CD4-positive, alpha-beta memory T cell (primary cell): ENCODE measurements around the gene IFIH1. TPM values are rescaled to one million over a fixed set of nuclear protein-coding genes. Genes with fewer than 3 reads are reported as not detected.

ENCODE experiments used
- CTCF ChIA-PET: fragments of 350-600 bp; sonication (Branson Sonifier 250); formaldehyde crosslinking; loops from one replicate; lab custom pipeline; 2021; ENCODE audit warnings: inconsistent platforms; ENCODE audit not compliant: partially characterized antibody; lab: Charles Lee
- POLR2A ChIA-PET: fragments of 350-600 bp; sonication (Branson Sonifier 250); formaldehyde crosslinking; loops from one replicate; lab custom pipeline; 2021; ENCODE audit not compliant: partially characterized antibody; lab: Charles Lee
- DNase-seq, 5 donors: peaks; one replicate each; pipeline versions ENCODE4 v3.0.0 to v3.0.0-alpha.2; 2020 to 2022; ENCODE audit warnings: mixed read lengths in 1 of 5
- H3K27ac ChIP-seq: one replicate; pipeline ENCODE4 v1.7.0; 2013; ENCODE audit warnings: low read depth, low read length
- H3K27me3 ChIP-seq: 2 replicates; pipeline ENCODE4 v1.7.0; 2013; ENCODE audit warnings: mild to moderate bottlenecking, low read length, moderate library complexity; ENCODE audit not compliant: insufficient read depth
- H3K36me3 ChIP-seq: 2 replicates; pipeline ENCODE4 v1.7.0; 2013; ENCODE audit warnings: mild to moderate bottlenecking, low read length, moderate library complexity; ENCODE audit not compliant: insufficient read depth
- H3K4me1 ChIP-seq: 2 replicates; pipeline ENCODE4 v1.7.0; 2013; ENCODE audit warnings: mild to moderate bottlenecking, low read length, moderate library complexity; ENCODE audit not compliant: insufficient read depth
- H3K4me3 ChIP-seq, 2 donors: one replicate each; pipeline ENCODE4 v1.7.0; 2013; ENCODE audit warnings: low read length in 2 of 2, mild to moderate bottlenecking in 1 of 2
- H3K9me3 ChIP-seq, 2 donors: one replicate each; pipeline ENCODE4 v1.7.0; 2013; ENCODE audit warnings: low read length in 2 of 2, control low read depth in 1 of 2; ENCODE audit not compliant: control insufficient read depth in 1 of 2
- H3K27ac Mint-ChIP-seq, 7 donors: one replicate each; pipeline ENCODE4 v1.8.0; 2020 to 2021; ENCODE audit warnings: mixed read lengths in 7 of 7, mild to moderate bottlenecking in 6 of 7, inconsistent platforms in 3 of 7, moderate library complexity in 3 of 7
- H3K27me3 Mint-ChIP-seq, 2 donors: one replicate each; pipeline ENCODE4 v1.8.0; 2020 to 2021; ENCODE audit warnings: mixed read lengths in 2 of 2
- H3K36me3 Mint-ChIP-seq, 2 donors: one replicate each; pipeline ENCODE4 v1.8.0; 2020 to 2021; ENCODE audit warnings: mixed read lengths in 2 of 2, inconsistent platforms in 1 of 2, mild to moderate bottlenecking in 1 of 2
- H3K4me1 Mint-ChIP-seq, 4 donors: one replicate each; pipeline ENCODE4 v1.8.0; 2020 to 2021; ENCODE audit warnings: mixed read lengths in 4 of 4, mild to moderate bottlenecking in 1 of 4
- H3K4me3 Mint-ChIP-seq, 8 donors: one replicate each; pipeline ENCODE4 v1.8.0; 2020 to 2021; ENCODE audit warnings: mixed read lengths in 8 of 8, mild to moderate bottlenecking in 7 of 8, moderate library complexity in 6 of 8, inconsistent platforms in 3 of 8
- H3K9me3 Mint-ChIP-seq, 8 donors: one replicate each; pipeline ENCODE4 v1.8.0; 2020 to 2021; ENCODE audit warnings: mixed read lengths in 8 of 8, mild to moderate bottlenecking in 5 of 8, inconsistent platforms in 3 of 8, moderate library complexity in 1 of 8
- intact Hi-C: fragments of 100-400 bp; cut with micrococcal nuclease; formaldehyde crosslinking; loops from one replicate; pipeline ENCODE4 v1.15.1; 2023
- polyA plus RNA-seq, 2 donors: library from polyadenylated mRNA; unstranded; fragments of 300-500 nt; fragmentation: Illumina TruSeq; gene quantifications; one replicate each; pipeline ENCODE4 v1.2.3, GENCODE V29; 2021
- total RNA-seq, 2 experiments: library from RNA; stranded (reverse); gene quantifications; one replicate each; pipeline ENCODE4 v1.2.3, GENCODE V29; 2021

IFIH1 gene
- total and polyA plus RNA-seq, 4 experiments from 2014 or later: 13.1 to 31.2 (median 27.1) TPM

DNA sequence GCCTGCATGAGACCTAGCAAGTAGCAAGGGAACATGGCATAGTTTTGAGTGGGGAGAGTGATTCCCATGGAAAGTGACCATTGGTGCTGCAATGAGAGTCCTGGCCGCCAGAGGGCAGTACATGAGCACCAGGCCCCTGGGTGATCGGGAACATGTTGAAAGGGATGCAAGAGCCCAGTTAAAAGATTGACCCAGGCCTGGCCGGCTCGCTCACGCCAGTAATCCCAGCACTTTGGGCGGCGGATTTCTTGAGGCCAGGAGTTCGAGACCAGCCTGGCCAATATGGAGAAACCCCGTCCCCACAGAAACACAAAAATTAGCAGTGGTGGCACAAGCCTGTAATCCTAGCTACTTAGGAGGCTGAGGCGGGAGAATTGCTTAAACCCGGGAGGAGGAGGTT, 97.4 kb downstream of the IFIH1 start:
- POLR2A ChIA-PET: no interaction called here
- H3K27me3 ChIP-seq: no peaks in the 10 kb centered on the region
- intact Hi-C loops: loop anchor here (1.0 kb wide), 2 partner anchors 77 to 113 kb away; no protein-coding TSS in a partner anchor

DNA sequence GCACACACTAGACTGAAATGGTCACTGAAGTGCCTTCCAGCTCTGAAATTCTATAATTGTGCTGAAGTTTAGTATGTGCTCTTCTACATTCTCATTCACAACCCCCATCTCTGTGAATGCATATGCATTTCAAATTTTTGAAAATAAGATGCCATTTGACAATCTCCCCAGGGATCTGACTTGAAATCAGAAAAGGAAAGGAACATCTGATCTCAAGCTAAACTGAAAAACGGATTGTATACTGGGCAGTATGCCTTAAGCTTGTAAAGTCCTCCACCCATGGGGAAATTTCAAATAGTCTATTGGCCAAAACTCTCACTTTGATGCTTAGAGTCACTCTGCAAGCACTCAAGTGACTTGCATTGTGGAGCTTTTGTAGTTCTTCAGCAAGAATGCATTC, 98.1 kb downstream of the IFIH1 start:
- H3K4me3 Mint-ChIP-seq: no peak overlapping the region
- H3K36me3 Mint-ChIP-seq: no peaks in the 10 kb centered on the region
- ChIA-PET POLR2A (no interaction called here), CTCF (interaction anchor here (0.7 to 4.5 kb wide), 20 partner anchors 9 to 633 kb away, joined by 3 to 77 read pairs (median 6); no protein-coding TSS in a partner anchor)
- H3K36me3 ChIP-seq: no peaks in the 10 kb centered on the region
- no peak overlapping the region for H3K4me3 ChIP-seq
- intact Hi-C loops: no loop called here
- no peaks in the 10 kb centered on the region for H3K9me3 ChIP-seq
- H3K9me3 Mint-ChIP-seq: no peaks in the 10 kb centered on the region
- H3K27ac ChIP-seq: no peak overlapping the region
- no peak for DNase-seq
- H3K4me1 Mint-ChIP-seq: peaks cover 0 to 5% (median 1%) of the 10 kb centered on the region in 4 donors
- no peaks in the 10 kb centered on the region for H3K27me3 ChIP-seq
- no peak overlapping the region for H3K27ac Mint-ChIP-seq
- H3K27me3 Mint-ChIP-seq: peaks cover 8 to 22% of the 10 kb centered on the region in 2 donors
- no peaks in the 10 kb centered on the region for H3K4me1 ChIP-seq

More for the DNA sequence above, 97.4 kb downstream of the IFIH1 start:
- H3K9me3 ChIP-seq: no peaks in the 10 kb centered on the region
- H3K4me3 ChIP-seq: no peak overlapping the region
- no peaks in the 10 kb centered on the region for H3K36me3 ChIP-seq
- DNase-seq: peak; percentile 27 to 52 (median 29)
- Mint-ChIP-seq H3K9me3 (no peaks in the 10 kb centered on the region), H3K27ac (no peak overlapping the region), H3K36me3 (no peaks in the 10 kb centered on the region), H3K27me3 (peaks cover 8 to 22% of the 10 kb centered on the region in 2 donors), H3K4me1 (peaks cover 0 to 5% (median 1%) of the 10 kb centered on the region in 4 donors), H3K4me3 (no peak overlapping the region)
- H3K4me1 ChIP-seq: no peaks in the 10 kb centered on the region
- CTCF ChIA-PET: interaction anchor here (0.7 to 4.5 kb wide), 26 partner anchors 10 to 633 kb away, joined by 3 to 77 read pairs (median 5); no protein-coding TSS in a partner anchor
- no peak overlapping the region for H3K27ac ChIP-seq

DNA sequence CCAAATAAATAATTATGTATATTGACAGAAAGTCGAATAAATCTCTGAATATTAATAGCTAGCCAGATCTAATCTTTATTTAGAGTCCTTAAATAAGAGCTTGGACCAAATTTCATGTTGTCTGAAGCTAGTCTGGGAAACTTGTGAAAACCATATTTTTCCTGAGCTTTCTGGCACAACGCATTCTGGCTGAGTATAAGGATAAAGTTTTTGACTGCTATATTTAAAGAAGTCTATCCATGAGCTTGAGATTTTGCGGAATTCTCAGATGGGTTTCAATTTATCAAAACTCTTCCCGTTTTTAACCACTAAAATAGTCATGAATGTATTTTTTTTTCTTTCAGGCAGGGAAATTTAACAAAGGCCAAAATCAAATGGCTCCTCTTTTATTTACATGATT, 99.1 kb downstream of the IFIH1 start:
- H3K36me3 Mint-ChIP-seq: no peaks in the 10 kb centered on the region
- H3K36me3 ChIP-seq: no peaks in the 10 kb centered on the region
- no peaks in the 10 kb centered on the region for H3K9me3 Mint-ChIP-seq
- no peak overlapping the region for H3K27ac Mint-ChIP-seq
- no peaks in the 10 kb centered on the region for H3K4me1 ChIP-seq
- ChIA-PET CTCF (interaction anchor here (0.9 to 4.5 kb wide), 13 partner anchors 8 to 632 kb away, joined by 3 to 77 read pairs (median 8); no protein-coding TSS in a partner anchor), POLR2A (no interaction called here)
- H3K4me1 Mint-ChIP-seq: peaks cover 0 to 5% (median 1%) of the 10 kb centered on the region in 4 donors
- no peaks in the 10 kb centered on the region for H3K9me3 ChIP-seq
- no peak overlapping the region for H3K4me3 ChIP-seq
- DNase-seq: no peak
- intact Hi-C loops: no loop called here
- H3K27me3 ChIP-seq: no peaks in the 10 kb centered on the region
- peaks cover 10 to 21% of the 10 kb centered on the region in 2 donors for H3K27me3 Mint-ChIP-seq
- H3K4me3 Mint-ChIP-seq: no peak overlapping the region
- H3K27ac ChIP-seq: no peak overlapping the region

DNA sequence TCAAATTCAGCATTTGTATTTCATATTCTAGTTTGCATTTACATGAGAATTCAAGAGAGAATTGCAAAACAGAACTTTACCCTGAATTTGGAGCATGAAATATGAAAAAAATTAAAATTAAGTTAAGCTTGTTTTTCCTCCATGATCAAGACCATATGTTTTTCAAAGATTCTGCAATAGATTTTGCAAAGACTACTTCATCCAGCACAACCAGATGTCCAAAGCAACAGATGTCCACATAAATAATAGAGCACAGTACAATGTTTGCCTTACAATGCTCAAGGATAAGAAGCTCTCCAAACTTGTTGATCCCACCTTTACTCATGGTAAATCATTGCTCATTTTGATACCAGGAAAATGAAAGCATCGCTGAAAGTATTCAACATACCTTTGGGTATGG, 100.9 kb downstream of the IFIH1 start:
- Histone ChIP-seq H3K4me1 (no peaks in the 10 kb centered on the region), H3K4me3 (no peak overlapping the region), H3K9me3 (no peaks in the 10 kb centered on the region), H3K36me3 (no peaks in the 10 kb centered on the region), H3K27ac (no peak overlapping the region), H3K27me3 (no peaks in the 10 kb centered on the region)
- Mint-ChIP-seq H3K27me3 (peaks cover 10 to 19% of the 10 kb centered on the region in 2 donors), H3K4me3 (no peak overlapping the region), H3K4me1 (peaks cover 0 to 5% (median 1%) of the 10 kb centered on the region in 4 donors), H3K36me3 (no peaks in the 10 kb centered on the region), H3K27ac (no peak overlapping the region), H3K9me3 (no peaks in the 10 kb centered on the region)
- ChIA-PET CTCF (interaction anchor here (3.0 kb wide), 1 partner anchor 81 kb away, joined by 22 read pairs; no protein-coding TSS in a partner anchor), POLR2A (no interaction called here)
- intact Hi-C loops: no loop called here
- DNase-seq: no peak

Other genes starting within 250 kb of the IFIH1 start
- 10 to 100 TPM; 38.5 to 40.2 TPM for gene DPP4, start 244.5 kb downstream of the IFIH1 start, total RNA-seq
- gene DPP4, start 244.5 kb downstream of the IFIH1 start, polyA plus RNA-seq: 100 to 1,000 TPM; 105 to 124 TPM
- not detected for gene GCG, start 166.4 kb downstream of the IFIH1 start, total RNA-seq
- not detected for gene GCG, start 166.4 kb downstream of the IFIH1 start, polyA plus RNA-seq
- gene FAP, start 75.2 kb downstream of the IFIH1 start, total RNA-seq: not detected
- not detected for gene FAP, start 75.2 kb downstream of the IFIH1 start, polyA plus RNA-seq
- 10 to 100 TPM; 11.5 to 11.9 TPM for gene GCA, start 25.4 kb upstream of the IFIH1 start, total RNA-seq
- gene GCA, start 25.4 kb upstream of the IFIH1 start, polyA plus RNA-seq: 10 to 100 TPM; 10.9 to 16.8 TPM